ENCODE measurements around the gene ABHD17A. TPM values are rescaled to one million over a fixed set of nuclear protein-coding genes. Genes with fewer than 3 reads are reported as not detected.

The ABHD17A gene
- polyA plus RNA-seq, 1 donor (not counting 4 experiments of a cell fraction or from before 2014, with no cell fraction given), result 27.2 TPM

DNA sequence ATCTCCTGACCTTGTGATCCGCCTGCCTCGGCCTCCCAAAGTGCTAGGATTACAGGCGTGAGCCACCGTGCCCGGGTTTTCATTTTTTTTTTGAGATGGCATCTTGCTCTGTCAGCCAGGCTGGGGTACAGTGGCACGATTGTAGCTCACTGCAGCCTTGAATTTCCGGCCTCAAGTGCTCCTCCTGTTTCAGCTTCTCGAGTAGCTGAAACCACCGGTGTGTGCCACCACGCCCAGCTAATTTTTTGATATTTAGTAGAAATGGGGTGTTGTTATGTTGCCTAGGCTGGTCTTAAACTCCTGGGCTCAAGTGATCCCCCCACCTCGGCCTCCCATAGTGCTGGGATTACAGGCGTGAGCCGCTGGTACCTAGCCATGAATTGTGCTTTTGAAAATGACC, 25.8 kb upstream of the ABHD17A start:
- Histone ChIP-seq H3K4me1 (ENCODE audit: control insufficient read depth, extremely low read depth, insufficient read depth, low read length) (peaks cover 36% of the 10 kb centered on the region), H3K9me3 (ENCODE audit: control insufficient read depth, low read depth, low read length) (no peaks in the 10 kb centered on the region), H3K9ac (ENCODE audit: control insufficient read depth, extremely low read depth, insufficient read depth, low read length) (no peak overlapping the region), H4K20me1 (ENCODE audit: control insufficient read depth, extremely low read depth, insufficient read depth, low read length) (peaks cover 13% of the 10 kb centered on the region), H3K27me3 (ENCODE audit: control insufficient read depth, extremely low read depth, insufficient read depth, low read length) (no peaks in the 10 kb centered on the region), H3K79me2 (ENCODE audit: control insufficient read depth, insufficient read depth, low read length) (peaks cover 67% of the 10 kb centered on the region), H3K9me1 (ENCODE audit: control insufficient read depth, extremely low read depth, insufficient read depth, low read length) (peaks cover 2% of the 10 kb centered on the region), H3K27ac (ENCODE audit: control insufficient read depth, insufficient read depth, low read length) (no peak overlapping the region), H3K36me3 (ENCODE audit: control insufficient read depth in 2 of 2, extremely low read depth in 1 of 2, insufficient read depth in 2 of 2, low read length in 2 of 2) (peaks cover 6 to 11% of the 10 kb centered on the region in 2 experiments), H3K4me2 (ENCODE audit: control insufficient read depth, extremely low read depth, insufficient read depth, low read depth, low read length) (no peak overlapping the region), H2AFZ (ENCODE audit: control insufficient read depth, low read length) (no peak overlapping the region), H3K4me3 (ENCODE audit: control insufficient read depth in 2 of 3, extremely low read depth in 1 of 3, insufficient read depth in 2 of 3, low read depth in 1 of 3, low read length in 3 of 3) (no peak overlapping the region)
- dilution Hi-C loops (cut with MboI; ENCODE audit: extremely low pct_ligation_motif_present, low sequenced_read_pairs), result no loop called here
- DNase-seq (ENCODE audit: low read depth, low spot score), result no peak
- no peak for FAIRE-seq
- TF ChIP-seq EZH2 (IDR thresholded peaks at IDR 0.05; ENCODE audit: low read length), result no peak
- TF ChIP-seq CTCF (optimal IDR thresholded peaks at IDR 0.05 in 1 of 3, IDR thresholded peaks at IDR 0.05 in 1 of 3, conservative IDR thresholded peaks at IDR 0.05 in 1 of 3; ENCODE audit: extremely low read depth in 1 of 3, insufficient read depth in 2 of 3, low read length in 3 of 3), result no peak

DNA sequence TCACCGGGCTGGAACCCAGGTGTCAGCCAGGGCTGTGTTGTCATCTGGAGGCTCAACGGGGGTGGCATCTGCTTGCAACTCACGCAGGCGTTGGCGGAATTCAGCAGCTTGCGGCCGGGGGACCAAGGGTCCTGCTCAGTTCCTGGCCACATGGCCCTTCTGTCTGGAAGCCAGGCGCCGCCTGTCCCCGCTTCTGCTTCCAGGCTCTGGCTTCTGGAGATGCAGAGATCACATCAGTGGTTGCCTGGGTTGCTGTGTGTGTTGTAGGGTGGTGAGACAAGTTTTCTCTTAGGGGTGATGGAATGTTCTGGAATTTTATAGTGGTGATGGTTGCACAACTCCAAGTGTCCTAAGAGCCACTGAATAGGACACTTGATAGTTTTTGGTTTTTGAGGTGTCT, 24.9 kb upstream of the ABHD17A start:
- peaks cover 2% of the 10 kb centered on the region for H3K9me1 ChIP-seq (ENCODE audit: control insufficient read depth, extremely low read depth, insufficient read depth, low read length)
- H3K4me3 ChIP-seq (ENCODE audit: control insufficient read depth in 2 of 3, extremely low read depth in 1 of 3, insufficient read depth in 2 of 3, low read depth in 1 of 3, low read length in 3 of 3), result no peak overlapping the region
- H4K20me1 ChIP-seq (ENCODE audit: control insufficient read depth, extremely low read depth, insufficient read depth, low read length), result peaks cover 13% of the 10 kb centered on the region
- dilution Hi-C loops (cut with MboI; ENCODE audit: extremely low pct_ligation_motif_present, low sequenced_read_pairs), result no loop called here
- DNase-seq (ENCODE audit: low read depth, low spot score), result no peak
- H3K4me1 ChIP-seq (ENCODE audit: control insufficient read depth, extremely low read depth, insufficient read depth, low read length), result peaks cover 41% of the 10 kb centered on the region
- peaks cover 6 to 11% of the 10 kb centered on the region in 2 experiments for H3K36me3 ChIP-seq (ENCODE audit: control insufficient read depth in 2 of 2, extremely low read depth in 1 of 2, insufficient read depth in 2 of 2, low read length in 2 of 2)
- no peak overlapping the region for H2AFZ ChIP-seq (ENCODE audit: control insufficient read depth, low read length)
- H3K27me3 ChIP-seq (ENCODE audit: control insufficient read depth, extremely low read depth, insufficient read depth, low read length), result no peaks in the 10 kb centered on the region
- no peak overlapping the region for H3K9ac ChIP-seq (ENCODE audit: control insufficient read depth, extremely low read depth, insufficient read depth, low read length)
- no peak for FAIRE-seq
- H3K4me2 ChIP-seq (ENCODE audit: control insufficient read depth, extremely low read depth, insufficient read depth, low read depth, low read length), result no peak overlapping the region
- H3K9me3 ChIP-seq (ENCODE audit: control insufficient read depth, low read depth, low read length), result no peaks in the 10 kb centered on the region
- peaks cover 72% of the 10 kb centered on the region for H3K79me2 ChIP-seq (ENCODE audit: control insufficient read depth, insufficient read depth, low read length)
- no peak overlapping the region for H3K27ac ChIP-seq (ENCODE audit: control insufficient read depth, insufficient read depth, low read length)
- TF ChIP-seq CTCF (optimal IDR thresholded peaks at IDR 0.05 in 1 of 3, IDR thresholded peaks at IDR 0.05 in 1 of 3, conservative IDR thresholded peaks at IDR 0.05 in 1 of 3; ENCODE audit: extremely low read depth in 1 of 3, insufficient read depth in 2 of 3, low read length in 3 of 3) (no peak), EZH2 (IDR thresholded peaks at IDR 0.05; ENCODE audit: low read length) (no peak)
